Fibroblast of the conjunctiva (primary cell): ENCODE measurements around the gene GAREM1.
"Not testable (repeated sequence)": the region's sequence is repeated elsewhere in the genome, so short reads cannot be mapped to it uniquely, and the experiment has no call there.

Source experiments
- DNase-seq: peaks from one replicate; pipeline ENCODE4 v3.0.0-alpha.2; 2010; ENCODE audit warnings: low read depth

GAREM1 gene

DNA sequence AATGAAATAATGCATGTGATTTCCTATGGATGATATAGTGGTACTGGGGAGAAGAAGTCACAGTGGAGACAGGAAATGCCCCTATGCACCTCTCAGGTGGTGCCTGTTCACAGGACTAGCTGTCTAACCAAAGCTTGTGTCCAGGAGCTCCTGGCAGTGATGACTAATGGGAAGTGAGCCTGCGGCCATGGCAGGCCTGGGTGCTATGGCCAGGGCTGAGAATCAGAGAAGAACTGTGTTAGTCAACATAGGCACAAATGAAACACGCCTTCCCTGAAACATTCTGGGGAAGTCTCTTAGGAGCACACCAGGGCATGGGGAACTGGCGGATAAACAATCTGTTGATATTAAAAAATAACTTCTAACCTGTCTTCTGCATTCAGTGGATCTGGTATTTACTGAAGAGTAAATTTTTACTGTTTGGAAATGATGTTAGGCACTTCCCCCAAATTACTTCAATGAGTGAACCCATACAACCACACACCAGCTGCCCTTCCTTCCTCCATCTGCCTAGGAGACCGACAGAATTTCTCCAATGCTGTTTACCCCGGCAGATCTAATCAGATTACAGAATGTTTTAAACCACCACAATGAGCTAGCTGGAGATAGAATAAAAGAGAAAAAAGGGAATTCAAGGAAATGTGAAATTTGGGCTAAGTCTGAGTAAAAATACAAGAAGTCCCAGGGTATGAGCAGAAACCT, 213.4 kb downstream of the GAREM1 start:
- DNase-seq: no peak

- no peak for DNase-seq
Observed at GRCh38 chr18:32255570-32255969, 215.1 kb downstream of the GAREM1 start.

DNA sequence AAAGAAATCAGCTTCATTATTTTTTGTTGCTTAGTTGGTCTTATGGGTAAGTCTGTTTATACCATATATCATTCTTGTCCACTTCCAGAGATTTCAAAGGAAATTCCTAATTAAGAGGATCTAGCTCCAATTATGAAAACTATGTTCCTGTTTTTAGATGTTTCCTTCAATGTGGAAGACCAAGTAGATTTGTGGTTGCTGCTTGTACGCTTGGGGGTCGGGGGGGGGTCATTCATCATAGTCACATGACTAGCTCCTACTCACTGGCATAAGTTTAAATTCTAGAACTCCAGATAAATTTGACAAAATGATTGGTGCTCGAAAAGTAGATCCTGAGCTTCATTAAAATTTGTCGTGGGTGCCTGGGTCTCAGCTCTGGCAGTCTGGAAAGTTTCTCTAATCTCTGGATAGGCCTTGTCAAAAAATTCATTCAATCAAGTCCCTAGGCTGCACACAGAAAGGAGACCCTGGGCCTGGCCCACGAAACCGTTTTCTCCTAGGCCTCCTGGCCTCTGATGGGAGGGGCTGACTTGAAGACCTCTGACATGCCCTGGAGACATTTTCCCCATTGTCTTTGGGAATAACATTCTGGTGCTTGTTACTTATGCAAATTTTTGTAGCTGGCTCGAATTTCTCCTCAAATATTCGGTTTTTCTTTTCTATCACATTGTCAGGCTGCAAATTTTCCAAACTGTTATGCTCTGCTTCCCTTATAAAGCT, 218.4 kb downstream of the GAREM1 start:
- no peak for DNase-seq

- DNase-seq: no peak
Observed at GRCh38 chr18:32251466-32251865, 219.2 kb downstream of the GAREM1 start.

DNA sequence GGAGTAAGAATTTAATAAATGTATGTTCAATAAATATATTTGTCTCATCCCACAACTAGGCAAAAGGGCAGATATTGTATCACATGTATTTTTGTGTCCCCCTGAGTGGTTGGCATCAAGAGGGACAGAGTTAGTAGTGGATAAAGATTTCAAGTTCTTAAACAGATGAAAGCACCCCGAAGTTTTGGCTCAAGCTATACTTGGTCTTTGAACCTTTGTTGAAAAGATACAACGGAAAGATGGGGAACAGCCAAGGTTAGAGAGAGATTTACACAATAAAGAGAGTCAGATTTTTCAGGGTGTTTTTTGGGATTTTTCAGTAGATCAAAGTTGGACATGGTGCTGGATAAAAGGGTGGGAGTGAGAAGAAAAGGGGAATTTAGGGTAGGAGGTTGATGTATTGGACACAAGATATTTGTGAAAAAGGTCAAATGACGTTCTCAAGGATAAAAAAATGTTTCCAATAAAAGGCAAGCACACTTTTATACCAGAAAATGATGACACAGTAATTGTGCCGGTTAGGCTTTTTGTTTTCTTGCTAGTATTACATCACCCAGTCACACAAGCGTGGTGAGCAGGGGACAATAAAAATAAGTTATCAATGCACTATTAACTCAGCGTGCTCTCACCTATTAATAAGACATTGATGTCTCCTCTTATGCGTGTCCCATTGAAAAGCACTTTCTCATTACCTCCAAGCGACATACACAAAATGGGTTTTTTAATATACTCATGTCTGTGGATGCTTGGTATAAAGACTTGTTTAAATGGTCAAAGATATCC, 221.3 kb downstream of the GAREM1 start:
- no peak for DNase-seq

- DNase-seq: no peak
Observed at GRCh38 chr18:32244881-32245280, 225.8 kb downstream of the GAREM1 start.

DNA sequence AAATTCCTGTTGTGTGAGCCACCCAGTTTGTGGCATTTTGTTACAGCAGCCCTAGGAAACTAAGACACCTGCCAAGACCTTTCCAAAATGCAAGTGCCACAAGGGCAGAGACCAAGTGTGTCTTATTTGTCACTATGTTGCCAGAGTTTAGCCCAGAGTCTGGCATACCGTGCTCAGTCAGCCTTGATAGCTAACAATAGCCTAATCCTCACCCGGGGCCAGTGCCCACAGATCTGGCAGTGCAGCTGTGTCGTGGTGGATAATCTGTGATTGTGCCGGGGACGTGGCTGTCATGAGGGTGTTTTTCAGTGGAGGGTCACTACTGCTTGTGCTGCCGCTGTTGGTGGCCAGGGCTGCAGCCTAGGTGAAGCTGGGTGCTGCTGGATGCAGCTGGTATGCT, 227.3 kb downstream of the GAREM1 start:
- DNase-seq: no peak

GRCh38 chr18:32242395-32242794, 228.3 kb downstream of the GAREM1 start:
- DNase-seq: no peak

- DNase-seq: no peak
Observed at GRCh38 chr18:32238635-32239268, 231.9 kb downstream of the GAREM1 start.

- no peak for DNase-seq
Observed at GRCh38 chr18:32237049-32237448, 233.6 kb downstream of the GAREM1 start.

- not testable (repeated sequence) for DNase-seq
Observed at GRCh38 chr18:32233348-32233747, 237.3 kb downstream of the GAREM1 start.

- no peak for DNase-seq
Observed at GRCh38 chr18:32219431-32220018, 251.2 kb downstream of the GAREM1 start.

DNA sequence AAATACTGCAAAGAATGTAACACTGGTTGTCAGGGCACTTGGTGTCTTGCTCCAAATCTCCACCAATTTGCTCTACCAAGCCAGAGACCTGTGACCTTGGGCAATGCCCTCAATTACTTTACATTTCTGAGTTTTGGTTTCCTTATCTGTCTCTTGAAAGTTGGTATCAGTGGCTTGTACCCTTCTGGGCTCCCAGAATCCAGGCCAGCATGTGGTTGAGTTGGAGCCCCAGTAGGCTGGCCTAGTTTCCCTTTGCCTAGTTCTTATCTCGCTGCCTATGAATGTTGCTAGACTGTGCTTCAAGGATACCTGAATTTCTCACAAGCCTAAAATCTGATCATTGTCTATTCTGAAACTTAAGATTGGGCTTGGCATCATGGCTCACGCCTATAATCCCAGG, 254.3 kb downstream of the GAREM1 start:
- no peak for DNase-seq

DNA sequence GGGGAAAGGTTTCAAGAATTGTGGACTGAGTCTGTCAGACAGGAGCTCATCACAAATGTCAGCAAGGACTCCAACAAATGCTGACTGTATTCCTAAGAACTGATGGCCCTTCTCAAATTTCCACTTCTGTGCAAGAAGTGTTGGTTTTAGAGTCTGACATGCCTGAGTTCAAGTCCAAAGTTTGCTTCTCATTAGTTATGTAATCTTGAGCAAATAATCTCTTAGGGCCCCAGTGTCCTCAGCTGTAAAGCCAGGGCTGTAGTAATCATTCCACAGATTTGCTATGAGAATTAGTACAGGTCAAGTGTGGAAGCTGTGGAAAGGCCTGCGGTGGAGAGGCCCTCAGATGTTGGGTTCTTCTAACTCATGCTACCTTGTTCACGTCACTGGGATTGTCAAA, 257.0 kb downstream of the GAREM1 start:
- DNase-seq: no peak
